Transverse colon (tissue), 4 donors: Measurements from ENCODE around the gene MORC2.

Experiments
- EP300 ChIP-seq: sonication (generic); formaldehyde crosslinking; IDR thresholded peaks from one replicate; pipeline ENCODE4 v1.6.1; 2017; ENCODE audit warnings: antibody characterized with exemption, low read depth
- POLR2A ChIP-seq: fragments of 450-650 bp; IDR thresholded peaks from one replicate; pipeline ENCODE4 v1.6.1; 2016; ENCODE audit warnings: antibody characterized with exemption, mild to moderate bottlenecking, moderate library complexity
- POLR2AphosphoS5 ChIP-seq, 3 donors: sonication (generic); formaldehyde crosslinking; IDR thresholded peaks; one replicate each; pipeline ENCODE4 v1.6.1; 2016; ENCODE audit warnings: antibody characterized with exemption in 3 of 3
- TF ChIP-seq, protein P1 (sequence below), 5 experiments: fragments of 200-600 bp in 3 of 5; fragments of 450-650 bp in 2 of 5; sonication (generic) in 3 of 5; IDR thresholded peaks; 1 replicate in 2 of 5; 2 replicates in 3 of 5; pipeline ENCODE4 v1.5.1; 2016 to 2017; ENCODE audit warnings: antibody characterized with exemption in 5 of 5, inconsistent platforms in 3 of 5, mild to moderate bottlenecking in 2 of 5, moderate library complexity in 1 of 5

- TF ChIP-seq, protein P1, sequence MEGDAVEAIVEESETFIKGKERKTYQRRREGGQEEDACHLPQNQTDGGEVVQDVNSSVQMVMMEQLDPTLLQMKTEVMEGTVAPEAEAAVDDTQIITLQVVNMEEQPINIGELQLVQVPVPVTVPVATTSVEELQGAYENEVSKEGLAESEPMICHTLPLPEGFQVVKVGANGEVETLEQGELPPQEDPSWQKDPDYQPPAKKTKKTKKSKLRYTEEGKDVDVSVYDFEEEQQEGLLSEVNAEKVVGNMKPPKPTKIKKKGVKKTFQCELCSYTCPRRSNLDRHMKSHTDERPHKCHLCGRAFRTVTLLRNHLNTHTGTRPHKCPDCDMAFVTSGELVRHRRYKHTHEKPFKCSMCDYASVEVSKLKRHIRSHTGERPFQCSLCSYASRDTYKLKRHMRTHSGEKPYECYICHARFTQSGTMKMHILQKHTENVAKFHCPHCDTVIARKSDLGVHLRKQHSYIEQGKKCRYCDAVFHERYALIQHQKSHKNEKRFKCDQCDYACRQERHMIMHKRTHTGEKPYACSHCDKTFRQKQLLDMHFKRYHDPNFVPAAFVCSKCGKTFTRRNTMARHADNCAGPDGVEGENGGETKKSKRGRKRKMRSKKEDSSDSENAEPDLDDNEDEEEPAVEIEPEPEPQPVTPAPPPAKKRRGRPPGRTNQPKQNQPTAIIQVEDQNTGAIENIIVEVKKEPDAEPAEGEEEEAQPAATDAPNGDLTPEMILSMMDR (IDR thresholded peaks at IDR 0.05), result no peak
- TF ChIP-seq POLR2AphosphoS5 (IDR thresholded peaks at IDR 0.05) (no peak), POLR2A (no peak), EP300 (no peak)
Observed at GRCh38 chr22:30885591-30885990, 83.0 kb downstream of the MORC2 start.
